PC-3 (cell line): Measurements from ENCODE around the gene SLK.

Experiments
- CTCF ChIP-seq: fragments of 300-600 bp; sonication (generic); conservative IDR thresholded peaks from 2 replicates; pipeline ENCODE4 v1.5.1; 2017; ENCODE audit warnings: antibody characterized with exemption, low read depth, mild to moderate bottlenecking, low read length
- EZH2 ChIP-seq: fragments of 300-600 bp; sonication (generic); IDR thresholded peaks from one replicate; pipeline ENCODE4 v1.6.1; 2017; ENCODE audit warnings: antibody characterized with exemption, mild to moderate bottlenecking, low read length; ENCODE audit not compliant: unreplicated experiment

GRCh38 chr10:103951183-103951582, 15.8 kb upstream of the SLK start:
- TF ChIP-seq CTCF (no peak), EZH2 (no peak)
